Transverse colon (tissue), 4 donors: Measurements from ENCODE around the gene SLC25A51.

Source experiments
- POLR2A ChIP-seq: fragments of 450-650 bp; IDR thresholded peaks from one replicate; pipeline ENCODE4 v1.6.1; 2016; ENCODE audit warnings: antibody characterized with exemption, mild to moderate bottlenecking, moderate library complexity
- POLR2AphosphoS5 ChIP-seq, 3 donors: sonication (generic); formaldehyde crosslinking; IDR thresholded peaks; one replicate each; pipeline ENCODE4 v1.6.1; 2016; ENCODE audit warnings: antibody characterized with exemption in 3 of 3
- TF ChIP-seq, protein P1 (sequence below), 5 experiments: fragments of 200-600 bp in 3 of 5; fragments of 450-650 bp in 2 of 5; sonication (generic) in 3 of 5; IDR thresholded peaks; 1 replicate in 2 of 5; 2 replicates in 3 of 5; pipeline ENCODE4 v1.5.1; 2016 to 2017; ENCODE audit warnings: antibody characterized with exemption in 5 of 5, inconsistent platforms in 3 of 5, mild to moderate bottlenecking in 2 of 5, moderate library complexity in 1 of 5

DNA sequence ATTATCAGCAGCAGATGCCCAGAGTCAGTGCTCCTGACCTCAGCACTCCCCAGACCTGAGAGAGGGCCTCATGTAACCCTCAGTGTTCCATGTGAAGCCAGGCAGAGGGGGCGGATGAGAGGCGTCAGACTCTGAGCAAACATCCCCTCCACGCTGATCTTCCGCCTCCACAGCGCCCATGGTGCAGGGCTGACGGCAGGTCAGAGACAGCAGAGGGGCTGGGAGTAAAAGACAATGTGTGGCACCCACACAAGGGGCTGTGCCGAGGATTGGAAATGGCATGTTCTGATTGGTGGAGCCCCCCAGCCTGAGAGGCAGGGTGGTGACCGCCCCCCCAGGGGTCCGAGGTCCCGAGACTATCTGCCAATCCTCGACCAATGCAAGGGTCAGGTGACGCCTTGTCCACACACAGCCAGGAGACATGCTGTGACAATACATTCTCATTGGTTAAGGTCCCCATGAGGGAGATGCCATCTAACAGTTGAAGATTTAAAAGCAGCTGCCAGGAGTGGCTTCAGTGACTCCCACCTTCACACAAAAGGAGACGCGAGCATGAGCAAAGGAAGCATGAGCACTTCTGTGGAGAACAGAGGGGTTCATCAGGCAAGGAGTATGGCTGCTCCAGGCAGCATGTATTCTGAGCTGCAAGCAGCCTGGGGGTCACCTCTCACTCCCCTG is 19.3 kb upstream of the SLC25A51 start:
- TF ChIP-seq, protein P1, sequence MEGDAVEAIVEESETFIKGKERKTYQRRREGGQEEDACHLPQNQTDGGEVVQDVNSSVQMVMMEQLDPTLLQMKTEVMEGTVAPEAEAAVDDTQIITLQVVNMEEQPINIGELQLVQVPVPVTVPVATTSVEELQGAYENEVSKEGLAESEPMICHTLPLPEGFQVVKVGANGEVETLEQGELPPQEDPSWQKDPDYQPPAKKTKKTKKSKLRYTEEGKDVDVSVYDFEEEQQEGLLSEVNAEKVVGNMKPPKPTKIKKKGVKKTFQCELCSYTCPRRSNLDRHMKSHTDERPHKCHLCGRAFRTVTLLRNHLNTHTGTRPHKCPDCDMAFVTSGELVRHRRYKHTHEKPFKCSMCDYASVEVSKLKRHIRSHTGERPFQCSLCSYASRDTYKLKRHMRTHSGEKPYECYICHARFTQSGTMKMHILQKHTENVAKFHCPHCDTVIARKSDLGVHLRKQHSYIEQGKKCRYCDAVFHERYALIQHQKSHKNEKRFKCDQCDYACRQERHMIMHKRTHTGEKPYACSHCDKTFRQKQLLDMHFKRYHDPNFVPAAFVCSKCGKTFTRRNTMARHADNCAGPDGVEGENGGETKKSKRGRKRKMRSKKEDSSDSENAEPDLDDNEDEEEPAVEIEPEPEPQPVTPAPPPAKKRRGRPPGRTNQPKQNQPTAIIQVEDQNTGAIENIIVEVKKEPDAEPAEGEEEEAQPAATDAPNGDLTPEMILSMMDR (IDR thresholded peaks at IDR 0.05): no peak
- TF ChIP-seq POLR2A (no peak), POLR2AphosphoS5 (IDR thresholded peaks at IDR 0.05) (no peak)
